HG03039 (cell line): ENCODE data around the gene WWOX.
"Not testable (repeated sequence)": the region's sequence is repeated elsewhere in the genome, so short reads cannot be mapped to it uniquely, and the experiment has no call there.

Experiments used
- ATAC-seq: cut with Tn5 transposase; IDR thresholded peaks from one replicate; pipeline ENCODE4 v1.9.1; 2021; ENCODE audit warnings: mild to moderate bottlenecking, moderate library complexity; ENCODE audit not compliant: unreplicated experiment

Gene WWOX

DNA sequence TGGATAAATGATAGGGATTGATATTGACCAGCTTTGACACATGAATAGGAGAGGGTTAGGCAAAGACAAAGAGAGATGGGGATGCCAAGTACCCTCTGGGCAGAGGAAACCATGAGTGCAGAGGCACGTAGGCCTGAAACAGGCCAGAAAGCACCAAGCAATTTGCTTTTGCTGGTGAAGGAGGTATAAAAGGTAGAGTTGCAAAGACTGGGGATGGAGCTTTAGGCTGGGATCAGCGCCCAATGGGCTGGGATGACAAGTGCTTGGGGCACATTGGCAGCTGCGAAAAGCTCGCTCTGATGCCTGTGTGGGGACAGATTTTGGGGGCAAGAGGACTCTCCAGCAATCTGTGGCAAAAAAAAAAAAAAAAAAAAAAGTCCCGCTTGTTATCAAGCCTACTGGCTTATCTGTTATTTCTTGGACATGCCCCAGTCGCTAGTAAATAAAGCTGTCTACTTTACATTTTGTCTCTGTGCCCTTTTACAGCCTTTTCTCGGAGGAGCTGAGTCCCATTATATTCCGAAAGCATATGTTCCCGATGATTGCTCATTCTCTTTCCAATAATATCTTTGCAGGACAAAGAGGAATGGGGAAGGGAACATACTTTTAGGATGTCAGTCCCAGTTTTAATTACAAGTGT lies 922.7 kb downstream of the WWOX start:
- ATAC-seq = no peak

DNA sequence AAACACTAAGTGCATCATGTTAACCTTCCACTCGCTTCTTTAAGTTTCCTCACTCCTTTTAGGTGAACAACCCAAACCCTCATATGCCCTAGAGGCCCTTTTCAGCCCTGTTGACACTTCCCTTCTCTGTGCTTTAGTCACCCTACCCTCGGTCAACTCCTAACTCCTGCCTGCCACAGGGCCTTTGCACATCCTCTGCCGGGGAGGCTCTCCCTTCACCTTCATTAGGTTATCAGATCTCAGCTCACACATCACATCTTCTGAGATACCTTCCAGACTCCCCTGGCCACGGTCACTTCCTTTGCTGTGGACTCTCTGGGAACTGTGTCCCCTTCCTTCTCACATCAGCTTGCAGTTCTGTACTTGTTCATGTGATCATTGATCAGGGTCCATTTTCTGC lies 926.7 kb downstream of the WWOX start:
- no peak for ATAC-seq

DNA sequence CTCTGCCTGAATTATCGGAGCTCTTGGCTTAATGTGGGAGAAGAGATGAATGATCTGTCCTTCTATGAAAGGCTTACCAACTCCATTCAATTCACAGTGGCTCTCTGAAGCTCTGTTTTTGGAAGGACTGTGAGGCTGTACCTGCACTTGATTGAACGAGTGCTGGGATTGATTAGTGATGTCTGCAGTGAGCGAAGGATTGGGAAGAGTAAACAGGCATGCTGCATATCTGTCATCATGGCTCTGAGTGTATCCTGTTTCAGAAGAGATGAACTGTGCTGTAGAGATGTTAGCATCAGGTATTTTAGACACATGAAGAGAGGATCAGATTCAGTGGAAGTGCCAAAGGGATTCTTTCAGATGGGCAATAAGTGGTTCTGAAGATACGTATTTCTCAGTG lies 937.1 kb downstream of the WWOX start:
- ATAC-seq = no peak

DNA sequence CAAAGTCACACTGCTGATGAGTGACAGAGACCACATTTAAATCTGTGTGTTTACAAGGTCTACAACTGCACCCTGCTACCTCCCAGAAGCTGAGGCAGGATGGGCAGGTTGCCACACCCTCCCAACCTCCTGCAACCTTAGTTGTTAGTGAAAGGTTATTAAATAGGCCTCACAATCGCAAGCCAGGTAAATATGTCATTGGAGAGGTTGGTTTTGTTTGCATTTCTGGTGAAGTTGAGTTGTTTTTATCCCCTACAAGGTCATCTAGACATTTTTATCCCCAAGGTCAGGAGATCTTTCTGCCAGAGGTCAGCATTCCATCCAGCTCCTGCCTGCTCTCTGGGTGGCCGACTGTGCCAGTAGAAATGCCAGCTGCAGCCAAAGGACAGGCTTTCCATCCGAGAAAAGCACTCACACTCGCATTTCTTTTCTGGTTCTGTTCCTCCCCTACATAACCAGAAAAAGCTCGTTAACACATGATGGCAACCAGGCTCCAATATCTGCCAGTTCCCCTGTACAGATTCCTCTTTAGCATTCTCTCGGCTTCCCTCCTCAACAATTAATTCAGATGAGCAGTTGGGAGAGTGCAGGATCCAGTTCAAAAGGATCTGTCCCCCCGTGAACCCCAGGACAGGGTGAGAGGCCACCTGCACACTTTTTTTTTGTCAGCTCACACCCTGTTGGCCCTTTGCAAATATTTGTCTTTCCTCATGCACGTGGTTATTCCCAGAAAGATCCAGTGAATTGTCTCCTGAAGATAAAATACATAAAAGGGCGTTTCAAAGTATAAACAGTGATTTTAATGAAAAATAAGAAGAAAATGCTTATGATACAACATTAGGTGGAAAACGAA lies 938.3 kb downstream of the WWOX start:
- no peak for ATAC-seq

DNA sequence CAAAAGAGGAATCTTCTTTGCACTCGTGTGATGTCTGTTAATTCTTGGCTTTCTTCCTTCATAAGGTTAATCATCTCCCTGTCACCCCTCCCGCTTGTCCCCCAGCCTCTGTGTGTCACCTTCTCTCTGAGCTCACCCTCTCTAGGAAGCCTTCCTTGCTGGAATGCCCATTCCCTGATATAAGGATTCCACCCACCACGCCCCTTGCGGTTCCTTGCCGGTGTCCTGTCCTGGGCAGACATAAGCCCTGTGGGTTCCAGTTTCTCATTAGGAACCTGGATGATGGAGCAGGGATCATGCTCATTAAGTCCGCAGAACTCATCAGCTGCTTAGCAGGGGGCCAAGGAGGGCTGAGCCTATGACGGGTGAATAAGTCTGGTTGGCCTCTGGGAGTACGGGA lies 941.8 kb downstream of the WWOX start:
- ATAC-seq = no peak

DNA sequence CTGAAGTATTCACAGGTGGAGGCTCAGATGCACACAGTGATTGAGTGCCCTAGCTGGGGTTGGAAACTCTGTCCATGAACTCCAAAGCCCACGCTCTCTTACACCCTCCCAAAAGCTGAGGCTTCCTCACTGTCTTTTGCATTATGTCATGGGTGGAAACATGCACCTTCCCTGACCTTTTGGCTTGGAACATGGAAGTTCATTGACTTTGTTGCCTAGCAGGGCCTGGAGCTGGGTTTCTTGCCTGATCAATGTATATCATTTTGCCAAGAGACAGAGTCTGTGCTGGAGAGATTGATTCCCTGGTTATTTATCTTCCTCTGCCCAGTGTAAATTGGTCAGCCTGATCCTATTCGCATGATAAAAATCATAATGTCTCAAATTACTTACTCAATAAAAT lies 942.7 kb downstream of the WWOX start:
- ATAC-seq = no peak

DNA sequence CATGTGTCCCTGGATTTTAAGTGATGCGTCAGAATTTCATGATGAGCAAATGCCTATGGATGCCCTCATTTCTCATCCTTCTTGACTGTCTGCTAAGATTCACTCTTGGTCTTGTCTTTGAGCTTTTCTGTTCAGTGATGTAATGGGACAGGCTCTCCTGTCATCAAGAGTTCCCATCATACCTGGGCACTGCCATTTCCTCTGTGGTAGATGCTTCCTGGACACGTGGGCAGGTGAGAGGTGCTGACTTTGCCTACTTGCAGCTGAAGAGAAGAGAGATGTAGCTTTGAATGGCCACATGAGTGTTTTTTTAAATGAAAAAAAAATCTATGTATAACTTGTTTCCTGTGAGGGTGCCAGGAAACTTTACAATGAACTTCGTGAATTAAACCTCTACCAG lies 943.4 kb downstream of the WWOX start:
- no peak for ATAC-seq

DNA sequence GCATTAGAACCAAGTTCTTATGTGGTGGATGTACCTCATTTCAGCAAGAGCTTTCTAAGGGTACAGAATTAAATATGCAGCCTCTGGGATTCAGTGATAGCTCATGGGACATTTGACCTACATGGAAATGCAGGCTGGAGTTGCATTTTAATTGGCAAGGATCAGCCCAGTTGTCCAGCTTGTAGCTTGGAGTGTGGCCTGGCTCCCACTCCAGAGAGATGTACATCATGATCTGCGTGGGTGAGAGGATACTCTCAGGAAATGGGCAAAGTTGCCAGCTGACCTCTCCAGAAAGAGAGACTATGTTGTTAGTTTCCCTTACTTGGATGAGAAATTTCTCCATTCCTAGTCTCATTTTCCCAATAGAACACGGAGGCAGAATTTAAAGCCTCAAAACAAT lies 945.7 kb downstream of the WWOX start:
- ATAC-seq = no peak

DNA sequence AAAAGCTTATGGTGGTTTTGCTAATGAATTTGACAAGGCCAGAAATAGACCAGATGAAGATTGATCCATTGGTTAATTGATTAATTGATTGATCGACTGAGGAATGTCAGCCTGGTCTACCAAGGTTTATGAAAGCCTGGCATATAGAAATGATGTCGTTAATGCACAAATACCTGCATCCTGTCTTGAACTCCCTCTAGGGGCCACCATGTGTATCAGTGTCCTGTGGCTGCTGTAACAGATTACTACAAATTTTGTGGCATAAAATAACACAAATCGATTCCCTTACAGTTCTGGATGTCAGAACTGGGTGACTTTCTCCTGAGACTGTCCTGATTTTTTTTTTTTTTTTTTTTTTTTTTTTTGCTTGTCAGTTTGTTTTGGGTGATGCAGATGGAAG lies 947.9 kb downstream of the WWOX start:
- ATAC-seq = no peak

DNA sequence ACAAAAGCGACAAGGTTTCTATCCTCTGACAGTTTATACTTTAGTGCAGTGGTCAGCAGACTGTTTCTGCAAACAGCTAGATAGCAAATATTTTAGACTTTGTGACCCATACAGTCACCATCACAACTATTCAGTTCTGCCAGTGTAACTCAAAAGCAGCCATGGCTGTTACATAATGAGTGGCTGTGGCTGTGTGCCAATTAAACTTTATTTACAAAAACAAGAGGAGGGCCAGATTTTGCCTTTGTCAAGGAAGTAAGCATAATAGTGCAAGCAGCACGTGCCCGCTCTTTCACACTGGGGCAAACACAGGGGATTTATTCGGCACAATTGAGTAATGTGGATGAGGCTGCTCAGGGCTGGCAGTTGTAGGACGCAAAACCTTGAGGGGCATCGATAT lies 949.6 kb downstream of the WWOX start:
- ATAC-seq = no peak

DNA sequence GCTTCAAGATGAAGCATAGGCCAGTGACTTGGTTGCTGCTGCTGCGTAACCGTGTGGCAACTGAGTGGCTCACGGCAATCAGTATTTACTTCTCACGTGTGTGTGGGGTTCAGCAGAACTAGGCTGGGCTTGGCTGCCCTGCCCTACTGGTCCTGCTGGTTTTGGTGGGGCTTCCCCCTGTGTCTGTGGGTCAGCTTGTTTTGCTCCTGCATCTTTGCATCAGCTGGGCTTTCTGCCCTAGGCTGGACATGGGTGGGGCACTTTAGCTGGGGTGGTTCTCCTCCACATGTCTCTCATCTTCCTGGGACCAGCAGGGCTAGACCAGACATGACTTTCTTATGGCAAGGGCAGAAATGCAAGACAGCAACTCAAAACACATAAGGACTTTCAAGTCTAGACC lies 950.6 kb downstream of the WWOX start:
- ATAC-seq = no peak

DNA sequence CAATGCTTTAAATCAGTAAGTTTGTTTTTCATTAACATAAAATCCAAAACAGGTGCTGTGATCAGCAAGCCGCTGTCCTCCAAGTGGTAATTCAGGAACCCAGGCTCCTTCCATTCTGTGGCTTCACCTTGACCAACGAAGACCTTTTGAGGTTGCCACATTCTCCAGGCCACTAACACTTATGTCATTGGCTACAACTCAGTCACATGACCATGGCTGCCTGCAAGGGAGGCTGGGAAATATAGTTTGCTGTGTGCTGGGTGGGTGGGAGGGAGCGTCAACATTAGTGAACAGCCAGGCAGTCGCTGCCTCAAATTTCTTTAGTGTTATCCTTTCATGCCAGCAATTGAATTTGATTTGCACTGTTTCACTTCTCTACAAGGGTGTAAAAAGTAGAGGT lies 951.9 kb downstream of the WWOX start:
- no peak for ATAC-seq

DNA sequence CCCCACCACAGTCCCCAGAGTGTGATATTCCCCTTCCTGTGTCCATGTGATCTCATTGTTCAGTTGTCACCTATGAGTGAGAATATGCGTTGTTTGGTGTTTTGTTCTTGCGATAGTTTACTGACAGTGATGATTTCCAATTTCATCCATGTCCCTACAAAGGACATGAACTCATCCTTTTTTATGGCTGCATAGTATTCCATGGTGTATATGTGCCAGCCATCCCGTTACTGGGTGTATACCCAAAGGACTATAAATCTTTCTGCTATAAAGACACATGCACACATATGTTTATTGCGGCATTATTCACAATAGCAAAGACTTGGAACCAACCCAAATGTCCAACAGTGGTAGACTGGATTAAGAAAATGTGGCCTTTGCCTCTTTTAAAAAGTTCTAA lies 952.7 kb downstream of the WWOX start:
- ATAC-seq = not testable (repeated sequence)

DNA sequence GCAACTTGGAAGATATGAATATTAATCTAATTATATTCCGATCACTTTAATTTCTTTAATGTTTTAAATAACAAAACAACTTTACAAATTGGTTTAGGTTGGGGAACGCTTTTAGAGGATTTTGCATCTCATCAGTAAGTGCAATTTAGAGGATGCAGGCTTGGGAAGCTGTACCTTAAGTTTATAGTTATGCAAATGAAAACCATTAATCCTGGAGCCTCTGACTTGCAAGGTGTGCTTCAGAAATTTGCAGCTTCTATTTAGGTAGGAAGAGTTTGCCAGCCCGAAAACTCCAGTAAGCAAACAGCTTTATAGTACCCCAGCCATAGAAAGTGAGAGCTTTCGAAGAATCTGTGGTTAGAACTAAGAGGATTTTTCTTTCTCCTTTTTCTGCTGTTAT lies 954.1 kb downstream of the WWOX start:
- ATAC-seq = no peak

DNA sequence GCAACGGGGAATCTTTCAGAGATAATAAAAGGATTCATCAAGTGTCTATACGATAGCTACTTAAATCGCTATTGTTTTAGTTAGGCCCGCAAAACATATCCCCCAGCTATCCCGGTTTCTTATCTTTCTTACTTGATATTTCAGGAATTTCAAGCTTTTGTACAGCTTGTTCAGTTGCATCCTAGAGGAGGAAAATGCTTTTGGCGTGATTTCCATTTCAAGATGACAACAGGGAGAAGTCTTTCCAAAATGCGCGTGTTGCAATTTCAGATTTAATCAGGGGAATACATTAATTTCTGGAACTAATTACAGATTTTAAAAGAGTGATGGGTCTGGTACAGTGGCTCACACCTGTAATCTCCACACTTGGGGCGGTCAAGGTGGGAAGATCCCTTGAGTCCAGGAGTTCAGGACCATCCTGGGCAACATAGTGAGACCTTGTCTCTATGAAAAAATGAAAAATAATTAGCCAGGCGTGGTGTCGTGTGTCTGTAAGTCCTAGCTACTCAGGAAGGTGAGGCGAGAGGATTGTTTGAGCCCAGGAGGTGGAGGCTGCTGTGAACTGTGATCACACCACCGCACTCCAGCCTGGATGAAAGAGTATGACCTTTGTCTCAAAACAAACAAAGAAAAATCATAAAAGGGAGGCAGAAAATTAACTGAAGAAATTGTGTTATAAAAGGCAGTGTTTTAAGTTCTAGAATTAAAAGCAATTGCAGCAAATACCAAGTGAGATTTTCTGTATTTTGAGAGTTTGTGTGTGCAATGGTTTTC lies 954.9 kb downstream of the WWOX start:
- ATAC-seq = no peak

DNA sequence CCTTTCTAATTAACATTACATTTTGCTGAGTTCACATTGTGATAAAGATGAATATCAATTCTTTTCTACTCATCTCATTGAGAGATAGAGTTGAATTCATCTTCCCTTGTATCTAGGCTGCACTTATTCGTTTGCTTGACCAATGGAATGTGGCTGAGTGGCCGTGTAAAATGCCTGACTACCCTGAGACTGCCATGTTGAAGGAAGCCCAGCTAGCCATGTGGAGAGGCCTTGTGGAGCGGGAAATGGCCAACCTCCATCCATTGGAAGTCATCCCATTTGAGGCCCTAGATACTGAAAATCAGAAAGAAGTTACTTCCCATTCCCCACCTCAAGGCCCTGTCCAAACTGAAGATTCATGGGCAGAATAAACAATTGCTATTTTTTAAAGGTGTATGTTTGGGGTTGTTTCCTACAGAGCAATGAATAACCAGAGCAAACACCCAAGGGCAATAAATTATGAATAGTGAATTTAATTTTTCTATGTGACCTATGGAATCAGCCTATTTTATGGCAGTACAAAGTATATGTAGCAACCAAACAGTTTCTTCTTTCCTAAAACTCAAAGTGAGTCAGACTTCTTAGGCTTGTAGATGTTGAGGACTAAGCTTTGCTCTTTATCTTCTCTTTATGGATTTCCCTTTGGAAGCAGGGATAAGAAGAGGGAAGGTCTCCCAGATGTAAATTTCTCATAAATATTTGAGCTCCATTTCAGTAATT lies 956.0 kb downstream of the WWOX start:
- no peak for ATAC-seq

DNA sequence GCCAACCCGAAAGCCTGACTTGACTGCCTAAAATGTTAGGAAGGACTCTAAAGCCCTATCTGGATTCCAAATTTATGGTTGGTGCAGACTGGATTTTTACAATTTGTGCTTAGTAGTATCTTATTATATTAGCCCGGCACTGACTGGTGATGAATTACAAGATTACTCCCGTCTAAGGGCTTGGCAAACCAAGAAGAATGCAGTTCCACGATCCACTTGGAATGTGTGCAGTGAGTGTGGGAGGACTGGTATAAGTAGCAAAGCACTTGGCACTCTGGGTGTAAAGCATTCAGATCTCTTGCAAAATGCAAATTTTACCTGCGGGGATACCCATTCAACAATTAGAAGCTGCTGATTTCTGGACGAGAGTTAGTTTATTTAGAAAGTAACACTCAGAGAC lies 961.7 kb downstream of the WWOX start:
- ATAC-seq = no peak

DNA sequence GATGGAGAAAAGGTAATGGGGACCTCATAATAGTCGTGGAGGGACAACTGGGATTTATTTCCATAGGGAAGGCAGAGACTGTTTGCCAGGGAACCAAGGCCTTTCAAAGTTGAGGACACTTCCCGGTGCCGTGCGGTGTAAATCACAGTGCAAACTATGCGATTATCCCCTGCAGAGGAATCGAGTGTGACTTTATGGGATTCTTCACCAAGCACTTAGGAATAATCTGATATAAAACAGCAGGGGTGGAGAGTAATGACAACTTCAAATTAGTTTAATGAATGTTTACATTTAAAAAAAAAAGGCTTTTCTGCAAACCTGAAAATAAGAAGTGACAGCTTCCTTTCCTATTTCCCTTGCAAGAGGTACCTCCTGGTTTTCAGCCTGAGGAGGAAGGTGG lies 962.9 kb downstream of the WWOX start:
- ATAC-seq = no peak

DNA sequence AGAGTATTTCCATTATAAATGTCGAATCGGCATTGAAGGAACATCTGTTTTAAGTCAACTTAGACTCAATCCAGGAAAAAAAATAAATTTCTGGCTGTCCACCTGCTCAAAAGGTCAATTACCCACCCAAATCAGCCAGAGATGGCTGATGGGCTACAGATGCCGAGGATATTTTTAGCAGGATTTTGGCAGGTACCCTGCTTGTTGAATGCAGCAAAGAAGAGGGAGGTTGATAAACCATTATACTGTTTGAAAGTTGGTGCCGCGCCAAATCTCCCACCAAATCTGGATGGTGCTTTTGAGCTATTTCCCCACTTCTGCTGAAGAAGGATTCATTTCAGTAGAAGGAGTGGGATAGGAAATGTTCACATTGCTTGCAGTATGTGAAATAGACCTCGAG lies 963.4 kb downstream of the WWOX start:
- ATAC-seq = no peak

DNA sequence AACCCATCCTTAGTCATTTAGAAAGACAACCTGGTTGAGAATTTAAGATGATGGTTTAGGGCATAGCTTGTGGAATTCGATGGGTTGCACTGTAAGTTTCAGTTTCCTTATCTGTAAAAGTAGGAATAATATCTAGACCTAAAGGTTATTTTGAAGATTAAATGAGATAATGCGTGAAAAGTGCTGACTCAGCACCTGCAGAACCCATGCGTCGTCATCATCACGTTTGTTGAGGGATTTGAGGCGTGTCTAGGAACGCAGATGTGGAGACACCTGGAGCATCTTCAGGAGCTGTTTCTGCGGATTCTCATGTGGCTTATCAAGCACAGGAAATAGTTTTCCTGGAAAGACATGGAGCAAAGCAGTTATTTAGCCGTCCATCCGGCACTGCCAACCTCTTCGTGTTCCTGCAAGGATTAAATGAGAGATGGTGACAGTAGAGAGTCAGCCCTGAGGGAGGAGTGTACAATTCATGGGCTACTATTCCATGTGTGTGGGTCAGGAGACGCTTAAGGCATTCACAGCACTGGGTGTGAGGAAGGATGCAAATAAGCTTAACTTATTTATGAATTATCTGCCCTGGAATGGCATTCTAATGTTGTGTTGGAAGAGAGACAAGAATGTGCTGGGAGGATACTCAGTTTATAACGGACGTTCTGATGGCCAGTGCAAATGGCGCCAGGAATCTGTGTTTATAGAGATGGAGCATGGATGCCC lies 965.0 kb downstream of the WWOX start:
- no peak for ATAC-seq

DNA sequence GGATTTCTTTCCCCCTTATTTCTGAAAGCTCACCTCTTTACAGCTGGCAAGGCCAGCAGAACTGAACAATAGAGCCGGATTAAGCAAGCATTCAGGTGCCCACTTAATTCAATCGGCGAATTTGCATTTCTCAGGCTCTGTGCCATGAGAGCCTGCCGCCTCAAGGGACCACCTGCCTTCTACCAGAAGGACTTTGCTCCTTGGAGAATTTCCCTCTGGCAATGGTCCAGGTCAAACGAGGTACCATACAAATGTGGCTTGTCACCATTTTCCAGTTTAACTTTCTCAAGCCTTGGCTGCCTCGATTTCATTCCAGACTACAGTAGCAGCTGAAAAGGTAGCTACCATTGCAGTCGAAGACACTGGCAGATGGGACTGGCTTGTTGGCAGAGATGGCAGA lies 967.1 kb downstream of the WWOX start:
- ATAC-seq = no peak
